Immature natural killer cell (primary cell): ENCODE measurements around the gene AKTIP. TPM values are rescaled to one million over a fixed set of nuclear protein-coding genes. Genes with fewer than 3 reads are reported as not detected.
"Not testable (repeated sequence)": the region's sequence is repeated elsewhere in the genome, so short reads cannot be mapped to it uniquely, and the experiment has no call there.

ENCODE experiments used
- DNase-seq, 3 donors: peaks; one replicate each; pipeline ENCODE4 v3.0.0; 2022; ENCODE audit warnings: mixed read lengths in 1 of 3
- H3K27ac Mint-ChIP-seq, 6 donors: one replicate each; pipeline ENCODE4 v1.8.0; 2020; ENCODE audit warnings: mixed read lengths in 6 of 6, mild to moderate bottlenecking in 5 of 6, inconsistent platforms in 4 of 6, moderate library complexity in 3 of 6
- H3K27me3 Mint-ChIP-seq, 3 donors: one replicate each; pipeline ENCODE4 v1.8.0; 2020 to 2021; ENCODE audit warnings: low read depth in 3 of 3, mild to moderate bottlenecking in 3 of 3, mixed read lengths in 3 of 3, moderate library complexity in 3 of 3, inconsistent platforms in 1 of 3
- H3K36me3 Mint-ChIP-seq, 3 donors: one replicate each; pipeline ENCODE4 v1.8.0; 2020; ENCODE audit warnings: mixed read lengths in 3 of 3, inconsistent platforms in 2 of 3, mild to moderate bottlenecking in 2 of 3
- H3K4me1 Mint-ChIP-seq, 2 donors: one replicate each; pipeline ENCODE4 v1.8.0; 2020; ENCODE audit warnings: inconsistent platforms in 2 of 2, mild to moderate bottlenecking in 2 of 2, mixed read lengths in 2 of 2, moderate library complexity in 1 of 2
- H3K4me3 Mint-ChIP-seq, 5 donors: one replicate each; pipeline ENCODE4 v1.8.0; 2020; ENCODE audit warnings: mild to moderate bottlenecking in 5 of 5, mixed read lengths in 5 of 5, inconsistent platforms in 3 of 5, moderate library complexity in 3 of 5
- H3K9me3 Mint-ChIP-seq, 6 donors: one replicate each; pipeline ENCODE4 v1.8.0; 2020; ENCODE audit warnings: mild to moderate bottlenecking in 6 of 6, mixed read lengths in 6 of 6, inconsistent platforms in 4 of 6, moderate library complexity in 3 of 6
- polyA plus RNA-seq, 3 donors: library from polyadenylated mRNA; unstranded; fragments of 300-500 nt; fragmentation: Illumina TruSeq; gene quantifications; one replicate each; pipeline ENCODE4 v1.2.3, GENCODE V29; 2021

The AKTIP gene
- 10 to 100 TPM; 23.3 to 32.0 (median 30.9) TPM for polyA plus RNA-seq

DNA sequence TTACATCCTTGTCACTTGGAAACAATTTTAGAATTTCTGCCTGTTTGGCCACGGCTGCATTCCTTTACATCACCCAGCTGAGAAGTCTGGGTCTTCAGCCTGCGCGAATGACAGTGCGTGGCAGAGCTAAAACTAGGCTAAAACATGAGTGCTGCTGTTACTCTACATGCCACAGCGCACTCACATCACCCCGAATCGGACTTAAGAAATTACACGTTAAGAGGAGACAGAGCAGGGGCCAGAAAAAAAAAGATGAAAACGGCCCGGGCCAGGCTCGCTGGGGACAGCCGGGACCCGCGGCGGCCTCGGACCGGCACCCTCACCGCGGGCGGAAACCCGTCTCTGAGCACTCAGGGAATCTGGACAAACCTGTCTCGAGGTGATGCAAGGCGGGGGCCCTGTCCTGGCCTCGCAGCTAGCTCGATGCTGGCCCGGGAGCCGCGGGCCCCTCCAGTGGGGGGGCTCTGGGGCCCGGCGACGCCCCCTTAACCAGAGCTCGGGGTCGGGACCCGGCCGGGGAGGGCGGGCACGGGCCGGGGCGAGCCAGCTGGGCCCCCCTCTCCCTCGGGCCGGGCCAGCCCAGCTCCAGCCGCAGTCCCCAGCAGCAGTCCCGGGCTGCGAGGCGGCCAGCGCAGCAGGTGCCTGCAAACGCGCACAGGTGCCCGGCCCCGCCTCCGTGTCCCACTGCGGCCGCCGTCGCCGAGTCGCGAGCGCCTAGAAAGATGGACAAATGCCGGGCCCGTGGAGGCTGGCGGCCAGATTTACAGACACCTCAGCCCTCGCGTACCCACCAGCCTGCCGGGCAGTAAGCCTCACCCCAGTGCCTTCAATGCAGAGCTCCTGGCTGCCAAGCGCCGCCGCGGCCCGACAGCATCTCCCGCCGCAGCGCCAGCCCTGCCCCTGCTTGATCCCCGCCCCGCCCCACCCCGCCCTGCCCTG is at the start of gene AKTIP:
TSS of gene AKTIP (minus strand) at position 879 of the 939 bp plus-strand sequence. CDS start 2,950 bp downstream, outside the sequence.
- no peaks in the 10 kb centered on the region for H3K9me3 Mint-ChIP-seq
- peaks cover 49 to 64% of the 10 kb centered on the region in 2 donors for H3K4me1 Mint-ChIP-seq
- H3K36me3 Mint-ChIP-seq = peaks cover 0 to 16% (median 4%) of the 10 kb centered on the region in 3 donors
- H3K4me3 Mint-ChIP-seq = peak within 1 kb of the TSS; percentile 93 to 99 (median 96)
- peak in 2 of 3 donors; percentile 43 to 45 for DNase-seq
- peaks cover 6 to 10% (median 8%) of the 10 kb centered on the region in 3 donors for H3K27me3 Mint-ChIP-seq
- peak within 1 kb of the TSS; percentile 83 to 98 (median 96) for H3K27ac Mint-ChIP-seq

DNA sequence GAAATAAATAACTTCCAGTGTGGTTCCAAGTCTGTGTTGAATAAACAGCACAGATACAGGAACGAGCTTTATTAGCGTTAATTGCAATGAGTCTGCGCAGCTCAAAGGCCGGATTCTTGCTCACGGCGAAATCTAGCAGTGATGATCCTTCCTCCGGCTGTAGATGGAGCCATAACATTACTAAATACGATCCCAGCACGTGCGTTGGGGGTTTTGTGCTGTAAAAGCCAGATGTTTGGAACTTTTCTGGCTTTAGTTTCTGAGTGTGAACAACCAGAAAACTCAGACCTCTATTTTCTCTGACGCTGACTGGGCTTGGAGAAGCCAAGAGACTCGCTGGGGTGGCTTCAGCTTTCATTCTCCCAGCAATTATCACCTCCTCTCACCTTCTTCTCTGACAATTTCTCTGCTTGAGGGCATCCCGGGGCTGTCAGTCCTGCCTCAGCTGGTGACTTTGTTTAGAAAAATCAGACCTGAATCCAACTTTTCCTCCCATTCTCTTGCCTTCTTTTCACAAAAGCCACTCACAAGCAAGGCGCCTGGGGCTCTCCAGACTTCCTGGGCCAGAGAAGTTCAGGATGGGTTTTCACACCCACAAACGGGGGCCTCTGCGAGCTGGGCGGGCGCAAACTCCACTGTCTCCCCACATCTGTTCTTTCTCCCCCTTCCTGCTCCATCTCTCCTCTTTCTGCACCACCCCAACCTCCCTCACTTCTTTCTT is 47.1 kb upstream of the AKTIP start:
- Mint-ChIP-seq H3K27me3 (peaks cover 6 to 13% (median 12%) of the 10 kb centered on the region in 3 donors), H3K9me3 (no peaks in the 10 kb centered on the region), H3K27ac (peak overlapping the region in 1 of 6 donors; percentile 8), H3K4me3 (peak overlapping the region in 3 of 5 donors; percentile 33 to 60 (median 39)), H3K4me1 (peaks cover 20 to 25% of the 10 kb centered on the region in 2 donors), H3K36me3 (no peaks in the 10 kb centered on the region)
- peak; percentile 36 to 57 (median 45) for DNase-seq

DNA sequence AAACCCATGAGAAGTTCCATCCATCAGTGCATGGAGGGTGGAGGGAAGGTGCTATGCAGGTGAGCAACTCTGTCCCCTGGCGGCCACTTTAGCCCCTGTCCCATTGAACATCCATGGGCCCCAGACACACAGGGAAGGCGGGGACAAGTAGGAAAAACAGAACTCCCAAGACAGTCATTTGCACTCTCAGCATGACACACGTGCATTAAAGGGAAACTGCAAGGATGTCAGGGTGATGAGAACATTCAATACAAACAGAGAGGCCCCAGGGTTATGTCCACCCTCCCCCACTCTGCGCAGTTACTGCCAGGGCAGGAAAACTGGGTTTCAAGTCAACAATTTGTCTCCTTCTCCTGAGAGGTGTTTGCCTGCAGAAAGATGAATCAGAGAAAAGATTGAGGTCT is 44.0 kb upstream of the AKTIP start:
- DNase-seq = no peak
- Mint-ChIP-seq H3K4me1 (peaks cover 24 to 28% of the 10 kb centered on the region in 2 donors), H3K36me3 (peaks cover 0 to 4% (median 0%) of the 10 kb centered on the region in 3 donors), H3K27me3 (peaks cover 6 to 16% (median 10%) of the 10 kb centered on the region in 3 donors), H3K4me3 (no peak overlapping the region), H3K27ac (peak overlapping the region in 1 of 6 donors; percentile 12), H3K9me3 (no peaks in the 10 kb centered on the region)

DNA sequence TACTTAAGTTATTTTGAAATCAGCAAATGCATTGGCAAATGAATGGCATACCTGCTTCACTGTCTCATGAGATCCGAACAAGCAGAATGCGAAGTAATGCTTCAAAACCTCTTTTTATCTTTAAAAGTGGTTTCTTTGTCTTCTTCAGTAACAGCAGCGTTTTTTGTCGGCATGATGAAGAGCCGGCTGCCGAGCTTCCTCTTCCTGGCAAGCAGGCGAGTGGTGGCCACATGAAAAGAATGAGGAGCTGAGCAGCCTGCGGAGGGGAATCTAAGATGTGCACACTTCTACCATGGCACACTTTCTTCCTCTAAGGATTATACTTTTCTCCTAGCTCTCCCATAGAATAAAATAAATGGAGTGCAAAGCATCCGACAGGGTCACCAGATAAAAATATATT is 42.4 kb upstream of the AKTIP start:
- H3K4me3 Mint-ChIP-seq = peak overlapping the region in 2 of 5 donors; percentile 26 to 40
- no peaks in the 10 kb centered on the region for H3K9me3 Mint-ChIP-seq
- H3K27ac Mint-ChIP-seq = peak overlapping the region in 2 of 6 donors; percentile 2 to 62
- H3K27me3 Mint-ChIP-seq = peaks cover 5 to 18% (median 9%) of the 10 kb centered on the region in 3 donors
- peaks cover 0 to 4% (median 0%) of the 10 kb centered on the region in 3 donors for H3K36me3 Mint-ChIP-seq
- DNase-seq = no peak
- peaks cover 18 to 27% of the 10 kb centered on the region in 2 donors for H3K4me1 Mint-ChIP-seq

- Mint-ChIP-seq H3K27me3 (peaks cover 2 to 19% (median 6%) of the 10 kb centered on the region in 3 donors), H3K27ac (no peak overlapping the region), H3K9me3 (no peaks in the 10 kb centered on the region), H3K4me1 (peaks cover 20% of the 10 kb centered on the region in 2 donors), H3K4me3 (no peak overlapping the region), H3K36me3 (peaks cover 0 to 4% (median 0%) of the 10 kb centered on the region in 3 donors)
- DNase-seq = no peak
Observed at GRCh38 chr16:53542283-53542682, 39.3 kb upstream of the AKTIP start.

GRCh38 chr16:53541326-53541725 is 38.3 kb upstream of the AKTIP start:
- Mint-ChIP-seq H3K4me3 (no peak overlapping the region), H3K27me3 (peaks cover 2 to 20% (median 4%) of the 10 kb centered on the region in 3 donors), H3K27ac (no peak overlapping the region), H3K36me3 (peaks cover 0 to 4% (median 0%) of the 10 kb centered on the region in 3 donors), H3K4me1 (peaks cover 29 to 30% of the 10 kb centered on the region in 2 donors), H3K9me3 (no peaks in the 10 kb centered on the region)
- DNase-seq = no peak

DNA sequence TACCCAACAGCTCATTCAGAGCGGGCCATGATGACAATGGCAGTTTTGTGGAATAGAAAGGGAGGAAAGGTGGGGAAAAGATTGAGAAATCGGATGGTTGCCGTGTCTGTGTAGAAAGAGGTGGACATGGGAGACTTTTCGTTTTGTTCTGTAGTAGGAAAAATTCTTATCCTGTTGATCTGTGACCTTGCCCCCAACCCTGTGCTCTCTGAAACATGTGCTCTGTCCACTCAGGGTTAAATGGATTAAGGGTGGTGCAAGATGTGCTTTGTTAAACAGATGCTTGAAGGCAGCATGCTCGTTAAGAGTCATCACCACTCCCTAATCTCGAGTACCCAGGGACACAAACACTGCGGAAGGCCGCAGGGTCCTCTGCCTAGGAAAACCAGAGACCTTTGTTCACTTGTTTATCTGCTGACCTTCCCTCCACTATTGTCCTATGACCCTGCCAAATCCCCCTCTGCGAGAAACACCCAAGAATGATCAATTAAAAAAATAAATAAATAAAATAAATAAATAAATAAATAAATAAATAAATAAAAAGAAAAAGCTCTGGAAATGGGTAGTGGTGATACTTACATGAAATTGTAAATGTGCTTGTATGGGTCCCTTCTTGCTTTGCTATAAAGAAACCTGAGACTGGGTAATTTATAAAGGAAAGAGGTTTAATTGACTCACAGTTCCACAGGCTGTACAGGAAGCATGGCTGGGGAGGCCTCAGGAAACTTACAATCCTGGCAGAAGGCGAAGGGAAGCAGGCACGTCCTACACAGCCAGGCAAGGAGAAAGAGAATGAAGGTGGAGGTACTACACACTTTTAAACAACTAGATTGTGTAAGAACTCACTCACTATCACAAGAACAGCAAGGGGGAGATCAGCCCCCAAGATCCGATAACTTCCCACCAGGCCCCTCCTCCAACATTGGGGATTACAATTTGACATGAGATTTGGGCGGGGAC is 37.0 kb upstream of the AKTIP start:
- not testable (repeated sequence) for DNase-seq, H3K9me3 Mint-ChIP-seq, H3K27ac Mint-ChIP-seq, H3K4me3 Mint-ChIP-seq, H3K36me3 Mint-ChIP-seq
- Mint-ChIP-seq H3K4me1 (peaks cover 26 to 28% of the 10 kb centered on the region in 2 donors), H3K27me3 (peaks cover 2 to 14% (median 4%) of the 10 kb centered on the region in 3 donors)

DNA sequence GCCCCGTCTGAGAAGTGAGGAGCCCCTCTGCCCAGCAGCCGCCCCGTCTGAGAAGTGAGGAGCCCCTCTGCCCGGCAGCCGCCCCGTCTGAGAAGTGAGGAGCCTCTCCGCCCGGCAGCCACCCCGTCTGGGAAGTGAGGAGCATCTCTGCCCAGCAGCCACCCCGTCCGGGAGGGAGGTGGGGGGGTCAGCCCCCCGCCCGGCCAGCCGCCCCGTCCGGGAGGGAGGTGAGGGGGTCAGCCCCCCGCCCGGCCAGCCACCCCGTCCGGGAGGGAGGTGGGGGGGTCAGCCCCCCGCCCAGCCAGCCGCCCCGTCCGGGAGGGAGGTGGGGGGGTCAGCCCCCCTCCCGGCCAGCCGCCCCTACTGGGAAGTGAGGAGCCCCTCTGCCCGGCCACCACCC is 36.3 kb upstream of the AKTIP start:
- peaks cover 30 to 31% of the 10 kb centered on the region in 2 donors for H3K4me1 Mint-ChIP-seq
- not testable (repeated sequence) for DNase-seq, H3K36me3 Mint-ChIP-seq, H3K4me3 Mint-ChIP-seq, H3K27ac Mint-ChIP-seq, H3K9me3 Mint-ChIP-seq
- H3K27me3 Mint-ChIP-seq = peaks cover 2 to 13% (median 4%) of the 10 kb centered on the region in 3 donors

DNA sequence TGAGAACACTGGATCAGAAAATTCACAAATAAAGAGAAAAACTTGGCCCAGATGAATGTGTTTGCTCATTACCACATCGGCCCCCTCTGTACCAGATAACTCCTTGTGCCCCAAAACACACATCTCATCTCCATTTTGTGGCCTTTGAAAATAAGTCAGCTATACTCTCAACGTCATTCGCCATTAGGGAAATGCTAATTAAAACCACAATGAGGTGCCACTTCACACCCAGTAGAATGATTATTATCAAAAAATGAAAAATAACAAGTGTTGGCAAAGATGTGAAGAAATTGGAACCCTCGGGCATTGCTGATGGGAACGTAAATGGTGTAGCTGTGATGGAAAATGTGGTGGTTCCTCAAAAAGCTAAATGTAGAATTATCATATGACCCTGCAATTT is 34.6 kb upstream of the AKTIP start:
- DNase-seq = peak; percentile 35 to 63 (median 50)
- Mint-ChIP-seq H3K9me3 (no peaks in the 10 kb centered on the region), H3K4me3 (peak overlapping the region; percentile 5 to 62 (median 43)), H3K36me3 (no peaks in the 10 kb centered on the region), H3K4me1 (peaks cover 34 to 40% of the 10 kb centered on the region in 2 donors), H3K27me3 (peaks cover under 1 to 15% (median 3%) of the 10 kb centered on the region in 3 donors), H3K27ac (peak overlapping the region; percentile 23 to 86 (median 70))

- no peak for DNase-seq
- H3K9me3 Mint-ChIP-seq = no peaks in the 10 kb centered on the region
- H3K27me3 Mint-ChIP-seq = peaks cover 0 to 6% (median 3%) of the 10 kb centered on the region in 3 donors
- no peak overlapping the region for H3K4me3 Mint-ChIP-seq
- H3K4me1 Mint-ChIP-seq = peaks cover 34 to 40% of the 10 kb centered on the region in 2 donors
- no peaks in the 10 kb centered on the region for H3K36me3 Mint-ChIP-seq
- peak overlapping the region in 3 of 6 donors; percentile 43 to 67 (median 62) for H3K27ac Mint-ChIP-seq
Observed at GRCh38 chr16:53534206-53534605, 31.2 kb upstream of the AKTIP start.

DNA sequence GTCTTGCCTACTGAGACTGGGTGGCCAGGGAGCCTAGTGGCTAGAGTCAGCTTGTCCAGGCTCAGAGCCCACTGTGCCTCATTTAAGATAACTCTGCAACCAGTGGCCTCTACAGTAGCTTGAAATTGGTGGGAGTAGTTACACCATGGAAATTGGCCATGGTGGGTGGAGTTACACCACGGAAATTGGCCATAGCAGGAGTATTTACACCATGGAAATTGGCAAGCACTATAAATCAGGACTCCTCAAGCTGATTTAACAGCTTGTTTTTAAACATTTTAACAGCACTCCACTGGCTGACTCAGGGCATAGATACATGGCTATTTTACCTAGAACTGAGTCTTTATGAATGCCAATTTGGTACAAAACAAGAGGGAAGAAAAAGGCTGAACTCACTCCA is 27.7 kb upstream of the AKTIP start:
- no peak for DNase-seq
- Mint-ChIP-seq H3K36me3 (no peaks in the 10 kb centered on the region), H3K4me3 (no peak overlapping the region), H3K9me3 (no peaks in the 10 kb centered on the region), H3K4me1 (peaks cover 11 to 18% of the 10 kb centered on the region in 2 donors), H3K27me3 (peaks cover 0 to 4% (median 0%) of the 10 kb centered on the region in 3 donors), H3K27ac (no peak overlapping the region)

GRCh38 chr16:53530046-53530445 is 27.0 kb upstream of the AKTIP start:
- Mint-ChIP-seq H3K27ac (no peak overlapping the region), H3K36me3 (no peaks in the 10 kb centered on the region), H3K9me3 (no peaks in the 10 kb centered on the region), H3K4me1 (peaks cover 9 to 16% of the 10 kb centered on the region in 2 donors), H3K4me3 (no peak overlapping the region), H3K27me3 (peaks cover 0 to 4% (median 0%) of the 10 kb centered on the region in 3 donors)
- DNase-seq = no peak

GRCh38 chr16:53529513-53529912 is 26.5 kb upstream of the AKTIP start:
- Mint-ChIP-seq H3K4me3 (no peak overlapping the region), H3K36me3 (no peaks in the 10 kb centered on the region), H3K27me3 (peaks cover 0 to 4% (median 0%) of the 10 kb centered on the region in 3 donors), H3K27ac (no peak overlapping the region), H3K9me3 (no peaks in the 10 kb centered on the region), H3K4me1 (peaks cover 6 to 11% of the 10 kb centered on the region in 2 donors)
- no peak for DNase-seq
